Duodenal mucosa (tissue), 2 donors: Measurements from ENCODE around the gene ESR1.

ENCODE experiments used
- H3K27ac ChIP-seq: one replicate; pipeline ENCODE4 v1.7.0; 2013; ENCODE audit warnings: low read depth, low read length
- H3K27me3 ChIP-seq, 2 donors: one replicate each; pipeline ENCODE4 v1.7.0; 2013; ENCODE audit warnings: low read length in 2 of 2, control low read depth in 1 of 2; ENCODE audit not compliant: insufficient read depth in 2 of 2, control insufficient read depth in 1 of 2
- H3K36me3 ChIP-seq, 2 donors: one replicate each; pipeline ENCODE4 v1.7.0; 2013; ENCODE audit warnings: low read length in 2 of 2, control low read depth in 1 of 2; ENCODE audit not compliant: insufficient read depth in 2 of 2, control insufficient read depth in 1 of 2
- H3K4me1 ChIP-seq, 2 donors: one replicate each; pipeline ENCODE4 v1.7.0; 2013; ENCODE audit warnings: low read length in 2 of 2, control low read depth in 1 of 2; ENCODE audit not compliant: insufficient read depth in 2 of 2, control insufficient read depth in 1 of 2
- H3K4me3 ChIP-seq, 2 donors: one replicate each; pipeline ENCODE4 v1.7.0; 2013; ENCODE audit warnings: low read length in 2 of 2, low read depth in 1 of 2
- H3K9ac ChIP-seq, 2 donors: one replicate each; pipeline ENCODE4 v1.7.0; 2013; ENCODE audit warnings: low read length in 2 of 2, low read depth in 1 of 2
- H3K9me3 ChIP-seq, 2 donors: one replicate each; pipeline ENCODE4 v1.7.0; 2013; ENCODE audit warnings: low read length in 2 of 2, control low read depth in 1 of 2; ENCODE audit not compliant: control insufficient read depth in 1 of 2

ESR1 gene

GRCh38 chr6:152098683-152099082 lies 291.2 kb downstream of the ESR1 start:
- Histone ChIP-seq H3K4me3 (no peak overlapping the region), H3K9ac (no peak overlapping the region), H3K4me1 (peaks cover 4 to 8% of the 10 kb centered on the region in 2 donors), H3K27ac (no peak overlapping the region), H3K9me3 (no peaks in the 10 kb centered on the region), H3K36me3 (no peaks in the 10 kb centered on the region), H3K27me3 (no peaks in the 10 kb centered on the region)

GRCh38 chr6:152099446-152100182 lies 292.1 kb downstream of the ESR1 start:
- Histone ChIP-seq H3K4me1 (peaks cover 4 to 8% of the 10 kb centered on the region in 2 donors), H3K9ac (no peak overlapping the region), H3K27me3 (no peaks in the 10 kb centered on the region), H3K4me3 (no peak overlapping the region), H3K27ac (no peak overlapping the region), H3K9me3 (no peaks in the 10 kb centered on the region), H3K36me3 (no peaks in the 10 kb centered on the region)

- no peaks in the 10 kb centered on the region for H3K36me3 ChIP-seq
- H3K9me3 ChIP-seq = no peaks in the 10 kb centered on the region
- H3K27me3 ChIP-seq = no peaks in the 10 kb centered on the region
- H3K27ac ChIP-seq = no peak overlapping the region
- H3K4me1 ChIP-seq = peaks cover 0 to 2% of the 10 kb centered on the region in 2 donors
- H3K4me3 ChIP-seq = no peak overlapping the region
- no peak overlapping the region for H3K9ac ChIP-seq
Observed at GRCh38 chr6:152100183-152100618, 292.7 kb downstream of the ESR1 start.

- Histone ChIP-seq H3K9ac (no peak overlapping the region), H3K4me1 (no peaks in the 10 kb centered on the region), H3K27ac (no peak overlapping the region), H3K9me3 (no peaks in the 10 kb centered on the region), H3K36me3 (no peaks in the 10 kb centered on the region), H3K4me3 (no peak overlapping the region), H3K27me3 (no peaks in the 10 kb centered on the region)
Observed at GRCh38 chr6:152107973-152108372, 300.5 kb downstream of the ESR1 start.

GRCh38 chr6:152110886-152111820 lies 303.7 kb downstream of the ESR1 start:
- H3K4me3 ChIP-seq = no peak overlapping the region
- no peaks in the 10 kb centered on the region for H3K27me3 ChIP-seq
- H3K36me3 ChIP-seq = no peaks in the 10 kb centered on the region
- no peaks in the 10 kb centered on the region for H3K9me3 ChIP-seq
- H3K9ac ChIP-seq = no peak overlapping the region
- no peaks in the 10 kb centered on the region for H3K4me1 ChIP-seq
- no peak overlapping the region for H3K27ac ChIP-seq

- Histone ChIP-seq H3K9me3 (no peaks in the 10 kb centered on the region), H3K36me3 (no peaks in the 10 kb centered on the region), H3K27me3 (no peaks in the 10 kb centered on the region), H3K4me1 (no peaks in the 10 kb centered on the region), H3K27ac (no peak overlapping the region), H3K9ac (no peak overlapping the region), H3K4me3 (no peak overlapping the region)
Observed at GRCh38 chr6:152112491-152113261, 305.2 kb downstream of the ESR1 start.

- no peaks in the 10 kb centered on the region for H3K4me1 ChIP-seq
- H3K4me3 ChIP-seq = no peak overlapping the region
- H3K27me3 ChIP-seq = no peaks in the 10 kb centered on the region
- H3K9ac ChIP-seq = no peak overlapping the region
- H3K36me3 ChIP-seq = peaks cover 0 to 11% of the 10 kb centered on the region in 2 donors
- no peak overlapping the region for H3K27ac ChIP-seq
- no peaks in the 10 kb centered on the region for H3K9me3 ChIP-seq
Observed at GRCh38 chr6:152117156-152118133, 310.0 kb downstream of the ESR1 start.

- Histone ChIP-seq H3K27ac (no peak overlapping the region), H3K27me3 (no peaks in the 10 kb centered on the region), H3K9ac (no peak overlapping the region), H3K4me1 (no peaks in the 10 kb centered on the region), H3K36me3 (peaks cover 0 to 14% of the 10 kb centered on the region in 2 donors), H3K9me3 (no peaks in the 10 kb centered on the region), H3K4me3 (no peak overlapping the region)
Observed at GRCh38 chr6:152118224-152118623, 310.7 kb downstream of the ESR1 start.

- no peaks in the 10 kb centered on the region for H3K4me1 ChIP-seq
- no peak overlapping the region for H3K4me3 ChIP-seq
- no peak overlapping the region for H3K9ac ChIP-seq
- H3K27me3 ChIP-seq = no peaks in the 10 kb centered on the region
- H3K9me3 ChIP-seq = no peaks in the 10 kb centered on the region
- H3K36me3 ChIP-seq = peaks cover 0 to 14% of the 10 kb centered on the region in 2 donors
- no peak overlapping the region for H3K27ac ChIP-seq
Observed at GRCh38 chr6:152118678-152119077, 311.2 kb downstream of the ESR1 start.
